ENCODE data around the gene PRB2.

DNA sequence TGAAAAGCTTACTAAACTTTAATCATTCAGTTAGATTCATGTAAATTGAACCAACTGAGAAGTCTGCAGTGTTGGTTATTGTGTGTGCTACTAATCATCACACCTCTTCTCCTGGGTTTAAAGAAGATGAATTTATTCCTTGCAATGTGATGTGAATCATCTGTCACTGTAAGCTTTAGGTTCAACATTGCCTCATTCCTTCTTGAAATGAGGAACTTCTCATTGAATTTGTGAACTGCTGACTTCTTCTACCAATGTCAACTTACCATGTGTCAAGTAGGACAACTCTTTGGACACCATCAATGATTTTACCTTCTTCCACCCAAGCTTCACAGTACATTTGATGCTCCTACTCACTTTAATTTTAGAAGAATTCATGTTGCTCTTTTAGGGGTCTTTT is 17.4 kb upstream of the PRB2 start:
- no peak for TF ChIP-seq POLR2A (IDR thresholded peaks at IDR 0.05)
- TF ChIP-seq, protein P1, sequence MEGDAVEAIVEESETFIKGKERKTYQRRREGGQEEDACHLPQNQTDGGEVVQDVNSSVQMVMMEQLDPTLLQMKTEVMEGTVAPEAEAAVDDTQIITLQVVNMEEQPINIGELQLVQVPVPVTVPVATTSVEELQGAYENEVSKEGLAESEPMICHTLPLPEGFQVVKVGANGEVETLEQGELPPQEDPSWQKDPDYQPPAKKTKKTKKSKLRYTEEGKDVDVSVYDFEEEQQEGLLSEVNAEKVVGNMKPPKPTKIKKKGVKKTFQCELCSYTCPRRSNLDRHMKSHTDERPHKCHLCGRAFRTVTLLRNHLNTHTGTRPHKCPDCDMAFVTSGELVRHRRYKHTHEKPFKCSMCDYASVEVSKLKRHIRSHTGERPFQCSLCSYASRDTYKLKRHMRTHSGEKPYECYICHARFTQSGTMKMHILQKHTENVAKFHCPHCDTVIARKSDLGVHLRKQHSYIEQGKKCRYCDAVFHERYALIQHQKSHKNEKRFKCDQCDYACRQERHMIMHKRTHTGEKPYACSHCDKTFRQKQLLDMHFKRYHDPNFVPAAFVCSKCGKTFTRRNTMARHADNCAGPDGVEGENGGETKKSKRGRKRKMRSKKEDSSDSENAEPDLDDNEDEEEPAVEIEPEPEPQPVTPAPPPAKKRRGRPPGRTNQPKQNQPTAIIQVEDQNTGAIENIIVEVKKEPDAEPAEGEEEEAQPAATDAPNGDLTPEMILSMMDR (IDR thresholded peaks at IDR 0.05) = no peak

Data from testis (tissue), 2 donors.